ENCODE results near the gene HHAT. TPM values are rescaled to one million over a fixed set of nuclear protein-coding genes. Genes with fewer than 3 reads are reported as not detected.

HHAT gene
- total and polyA plus RNA-seq, 9 of the 15 experiments (the other 6 are each of a cell fraction or from before 2014, with no cell fraction given) = 0.07 to 0.16 (median 0.13) TPM; not detected in 1

DNA sequence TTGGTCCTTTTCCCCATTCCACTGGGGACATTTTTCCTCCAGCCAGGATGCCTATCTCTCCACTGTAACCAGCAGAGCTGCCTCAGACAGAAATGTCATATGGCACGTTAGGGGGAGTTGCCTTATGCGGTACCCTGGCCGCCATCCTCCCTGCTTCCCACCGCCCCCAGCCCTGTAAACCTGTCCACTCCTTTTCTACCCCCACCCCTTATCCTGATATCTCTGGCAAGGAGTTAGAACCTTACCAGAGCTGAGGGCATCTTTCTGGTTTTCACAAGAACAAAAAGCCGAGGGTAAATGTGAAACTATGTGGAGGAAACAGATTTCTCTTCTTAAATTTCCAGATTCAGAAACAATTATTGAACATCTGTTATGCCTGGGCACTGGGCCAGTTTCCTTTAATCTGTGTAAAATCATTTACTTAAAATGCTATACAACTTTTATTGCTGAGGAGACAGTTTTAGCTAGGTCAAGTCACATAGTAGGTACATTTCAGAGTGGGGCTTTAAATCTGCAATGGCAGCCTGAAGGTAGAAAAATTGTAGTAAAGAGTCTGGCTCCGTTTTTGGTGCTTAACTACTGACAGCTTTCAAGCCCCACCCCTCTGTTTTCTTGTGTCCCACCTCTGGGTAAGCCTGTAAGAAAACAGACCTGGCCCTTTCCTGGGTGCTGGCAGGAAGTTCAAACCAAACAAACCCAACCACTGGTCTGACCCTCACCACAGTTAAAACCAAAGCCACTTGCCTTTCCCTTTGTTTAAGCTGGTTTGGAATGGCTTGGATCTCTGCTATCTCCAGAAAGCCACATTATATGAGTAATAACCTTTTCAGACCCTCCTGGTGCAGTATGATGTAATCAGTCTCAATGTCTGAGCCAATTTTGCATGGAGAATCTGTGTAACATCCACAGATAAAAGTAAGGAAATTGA is 319.0 kb downstream of the HHAT start:
- 3% methylated on average over 6 of the region's 6 CpGs for WGBS (ENCODE audit: insufficient coverage, low coverage, missing lambda C conversion rate)
- no peak overlapping the region for H3K27ac ChIP-seq (ENCODE audit: extremely low read depth, low read depth, low read length)
- H3K36me3 ChIP-seq (ENCODE audit: control insufficient read depth, insufficient read depth, low read length) = no peaks in the 10 kb centered on the region
- no peak overlapping the region for H2AFZ ChIP-seq (ENCODE audit: low read depth, low read length)
- no peak overlapping the region for H3K4me2 ChIP-seq (ENCODE audit: insufficient read depth, low read length)
- ATAC-seq = no peak
- no TSS peak for BruUV-seq (replicated peaks)
- ChIA-PET POLR2A (no interaction called here), CTCF (ENCODE audit: low intra/inter-chr PET ratio) (no interaction called here)
- H3K4me1 ChIP-seq (replicated peaks in 1 of 2; ENCODE audit: control insufficient read depth in 2 of 2, insufficient read depth in 2 of 2, low read length in 2 of 2) = no peaks in the 10 kb centered on the region
- no peaks in the 10 kb centered on the region for H4K20me1 ChIP-seq (replicated peaks; ENCODE audit: control insufficient read depth, insufficient read depth, low read length)
- in situ Hi-C loops (cut with MboI) (loop anchor here (5.0 kb wide), 1 partner anchor 495 kb away; no protein-coding TSS in a partner anchor), intact Hi-C loops (cut with micrococcal nuclease) (no loop called here)
- no peaks in the 10 kb centered on the region for H3K79me2 ChIP-seq (ENCODE audit: control insufficient read depth, insufficient read depth, low read length)
- no peak for DNase-seq (ENCODE audit: extremely low read depth in 1 of 4, low spot score in 3 of 4)
- no peak for FAIRE-seq
- H3K9me3 ChIP-seq (replicated peaks; ENCODE audit: control insufficient read depth, insufficient read depth, low read depth, low read length) = no peaks in the 10 kb centered on the region
- H3K27me3 ChIP-seq (ENCODE audit: control insufficient read depth in 2 of 2, insufficient read depth in 2 of 2, low read length in 2 of 2) = peaks cover 0 to 6% of the 10 kb centered on the region in 2 experiments; a peak in 2 of 5 replicates
- no peak overlapping the region for H3K4me3 ChIP-seq
- H3K9me1 ChIP-seq (ENCODE audit: control insufficient read depth, insufficient read depth, low read length) = no peaks in the 10 kb centered on the region
- H3K9ac ChIP-seq (ENCODE audit: insufficient read depth in 1 of 2, low read depth in 2 of 2, low read length in 2 of 2) = no peak overlapping the region
- TF ChIP-seq PURB (CRISPR knock-in tag; IDR thresholded peaks at IDR 0.05; ENCODE audit: low read depth) = no peak
- TF ChIP-seq C11orf30 (IDR thresholded peaks at IDR 0.05; ENCODE audit: low read depth) = peak; percentile 51; the same call in 1 of the 2 replicates
- TF ChIP-seq BRCA1 (IDR thresholded peaks at IDR 0.05) = no peak
- TF ChIP-seq BRCA1 (CRISPR knock-in tag; IDR thresholded peaks at IDR 0.05) = no peak
- TF ChIP-seq, protein P1, sequence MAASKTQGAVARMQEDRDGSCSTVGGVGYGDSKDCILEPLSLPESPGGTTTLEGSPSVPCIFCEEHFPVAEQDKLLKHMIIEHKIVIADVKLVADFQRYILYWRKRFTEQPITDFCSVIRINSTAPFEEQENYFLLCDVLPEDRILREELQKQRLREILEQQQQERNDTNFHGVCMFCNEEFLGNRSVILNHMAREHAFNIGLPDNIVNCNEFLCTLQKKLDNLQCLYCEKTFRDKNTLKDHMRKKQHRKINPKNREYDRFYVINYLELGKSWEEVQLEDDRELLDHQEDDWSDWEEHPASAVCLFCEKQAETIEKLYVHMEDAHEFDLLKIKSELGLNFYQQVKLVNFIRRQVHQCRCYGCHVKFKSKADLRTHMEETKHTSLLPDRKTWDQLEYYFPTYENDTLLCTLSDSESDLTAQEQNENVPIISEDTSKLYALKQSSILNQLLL (CRISPR knock-in tag; IDR thresholded peaks at IDR 0.05; ENCODE audit: borderline replicate concordance) = no peak
- TF ChIP-seq ZNF184 (CRISPR knock-in tag; IDR thresholded peaks at IDR 0.05) = no peak
- TF ChIP-seq, protein P2, sequence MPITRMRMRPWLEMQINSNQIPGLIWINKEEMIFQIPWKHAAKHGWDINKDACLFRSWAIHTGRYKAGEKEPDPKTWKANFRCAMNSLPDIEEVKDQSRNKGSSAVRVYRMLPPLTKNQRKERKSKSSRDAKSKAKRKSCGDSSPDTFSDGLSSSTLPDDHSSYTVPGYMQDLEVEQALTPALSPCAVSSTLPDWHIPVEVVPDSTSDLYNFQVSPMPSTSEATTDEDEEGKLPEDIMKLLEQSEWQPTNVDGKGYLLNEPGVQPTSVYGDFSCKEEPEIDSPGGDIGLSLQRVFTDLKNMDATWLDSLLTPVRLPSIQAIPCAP (CRISPR knock-in tag; IDR thresholded peaks at IDR 0.05; ENCODE audit: borderline replicate concordance) = no peak
- no peak for TF ChIP-seq CEBPG (CRISPR knock-in tag; IDR thresholded peaks at IDR 0.05)
- peak; percentile 51 to 77; a peak in 3 of 4 replicates for TF ChIP-seq CEBPG (tag; conservative IDR thresholded peaks at IDR 0.05 in 1 of 2, IDR thresholded peaks at IDR 0.05 in 1 of 2)
- TF ChIP-seq, protein P3, sequence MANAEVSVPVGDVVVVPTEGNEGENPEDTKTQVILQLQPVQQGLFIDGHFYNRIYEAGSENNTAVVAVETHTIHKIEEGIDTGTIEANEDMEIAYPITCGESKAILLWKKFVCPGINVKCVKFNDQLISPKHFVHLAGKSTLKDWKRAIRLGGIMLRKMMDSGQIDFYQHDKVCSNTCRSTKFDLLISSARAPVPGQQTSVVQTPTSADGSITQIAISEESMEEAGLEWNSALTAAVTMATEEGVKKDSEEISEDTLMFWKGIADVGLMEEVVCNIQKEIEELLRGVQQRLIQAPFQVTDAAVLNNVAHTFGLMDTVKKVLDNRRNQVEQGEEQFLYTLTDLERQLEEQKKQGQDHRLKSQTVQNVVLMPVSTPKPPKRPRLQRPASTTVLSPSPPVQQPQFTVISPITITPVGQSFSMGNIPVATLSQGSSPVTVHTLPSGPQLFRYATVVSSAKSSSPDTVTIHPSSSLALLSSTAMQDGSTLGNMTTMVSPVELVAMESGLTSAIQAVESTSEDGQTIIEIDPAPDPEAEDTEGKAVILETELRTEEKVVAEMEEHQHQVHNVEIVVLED (CRISPR knock-in tag; IDR thresholded peaks at IDR 0.05) = no peak
- TF ChIP-seq, protein P4, sequence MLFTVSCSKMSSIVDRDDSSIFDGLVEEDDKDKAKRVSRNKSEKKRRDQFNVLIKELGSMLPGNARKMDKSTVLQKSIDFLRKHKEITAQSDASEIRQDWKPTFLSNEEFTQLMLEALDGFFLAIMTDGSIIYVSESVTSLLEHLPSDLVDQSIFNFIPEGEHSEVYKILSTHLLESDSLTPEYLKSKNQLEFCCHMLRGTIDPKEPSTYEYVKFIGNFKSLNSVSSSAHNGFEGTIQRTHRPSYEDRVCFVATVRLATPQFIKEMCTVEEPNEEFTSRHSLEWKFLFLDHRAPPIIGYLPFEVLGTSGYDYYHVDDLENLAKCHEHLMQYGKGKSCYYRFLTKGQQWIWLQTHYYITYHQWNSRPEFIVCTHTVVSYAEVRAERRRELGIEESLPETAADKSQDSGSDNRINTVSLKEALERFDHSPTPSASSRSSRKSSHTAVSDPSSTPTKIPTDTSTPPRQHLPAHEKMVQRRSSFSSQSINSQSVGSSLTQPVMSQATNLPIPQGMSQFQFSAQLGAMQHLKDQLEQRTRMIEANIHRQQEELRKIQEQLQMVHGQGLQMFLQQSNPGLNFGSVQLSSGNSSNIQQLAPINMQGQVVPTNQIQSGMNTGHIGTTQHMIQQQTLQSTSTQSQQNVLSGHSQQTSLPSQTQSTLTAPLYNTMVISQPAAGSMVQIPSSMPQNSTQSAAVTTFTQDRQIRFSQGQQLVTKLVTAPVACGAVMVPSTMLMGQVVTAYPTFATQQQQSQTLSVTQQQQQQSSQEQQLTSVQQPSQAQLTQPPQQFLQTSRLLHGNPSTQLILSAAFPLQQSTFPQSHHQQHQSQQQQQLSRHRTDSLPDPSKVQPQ (CRISPR knock-in tag; IDR thresholded peaks at IDR 0.05; ENCODE audit: borderline replicate concordance) = no peak
- no peak for TF ChIP-seq CREM (IDR thresholded peaks at IDR 0.05; ENCODE audit: low read depth)
- TF ChIP-seq NBN (IDR thresholded peaks at IDR 0.05; ENCODE audit: low read depth) = no peak
- TF ChIP-seq PRMT5 (CRISPR knock-in tag; IDR thresholded peaks at IDR 0.05) = no peak
- TF ChIP-seq HDAC3 (IDR thresholded peaks at IDR 0.05; ENCODE audit: borderline replicate concordance, partially characterized antibody) = no peak
